ENCODE measurements around the gene FBLN5. TPM values are rescaled to one million over a fixed set of nuclear protein-coding genes. Genes with fewer than 3 reads are reported as not detected.
"Not testable (repeated sequence)": the region's sequence is repeated elsewhere in the genome, so short reads cannot be mapped to it uniquely, and the experiment has no call there.

The FBLN5 gene
- total RNA-seq, 1 donor from 2014 or later = 1.1 TPM

DNA sequence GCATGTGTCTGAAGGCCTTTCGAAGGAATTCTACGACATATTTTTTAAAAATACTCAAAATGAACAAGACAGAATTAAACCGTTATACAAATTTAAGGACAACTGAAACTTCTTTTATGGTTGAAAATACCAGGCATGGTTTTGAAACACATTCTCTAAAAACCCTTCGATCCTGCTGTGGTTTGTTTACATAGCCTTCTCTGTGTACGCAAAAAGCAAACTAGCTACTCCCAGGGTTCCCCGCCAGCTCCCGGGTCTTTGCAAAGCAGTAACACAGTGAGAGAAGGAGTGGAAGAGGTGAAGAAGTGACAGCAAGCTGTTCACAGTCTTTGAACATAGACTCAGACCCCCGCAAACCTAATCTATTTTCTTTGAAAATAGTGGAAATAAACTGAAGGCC is 77.9 kb downstream of the FBLN5 start:
- DNase-seq (ENCODE audit: extremely low read depth, low read depth, low spot score) = no peak

DNA sequence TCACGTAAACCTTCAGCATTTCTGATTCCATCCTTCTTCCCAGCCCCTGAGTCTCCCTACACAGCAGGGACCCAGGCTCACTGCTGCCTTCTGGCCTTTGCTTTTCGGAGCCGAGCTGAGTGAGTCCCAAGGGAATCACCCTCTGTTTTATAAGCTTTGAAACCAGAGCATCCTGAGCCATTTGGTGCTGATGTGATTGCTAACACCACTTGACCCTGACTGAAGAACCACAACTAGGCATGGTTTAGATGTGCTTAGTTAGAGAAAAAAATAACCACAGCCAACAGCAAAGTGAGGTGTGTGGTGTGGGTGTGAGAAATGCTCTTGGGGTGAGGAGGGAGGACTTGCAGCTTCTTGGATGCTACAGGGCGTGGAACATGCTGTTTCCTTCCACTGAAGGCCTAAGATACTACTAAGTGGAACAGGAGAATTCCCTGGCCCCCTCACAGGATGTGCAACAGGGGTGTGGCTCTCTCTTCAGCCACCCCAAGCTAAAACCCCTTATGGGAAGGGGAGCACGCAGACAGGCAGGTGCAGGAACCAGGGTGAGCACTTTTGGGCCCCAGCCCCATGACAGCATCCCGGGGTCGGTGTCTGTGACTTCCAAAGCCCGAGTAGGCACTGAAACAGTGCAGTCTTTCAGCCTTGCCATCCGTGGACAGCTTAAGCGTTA is 80.0 kb downstream of the FBLN5 start, which contains the start of gene TC2N:
Gene TC2N (minus strand): TSS at position 221 of the 673 bp plus-strand sequence. CDS start 53,767 bp downstream, outside the sequence.
- no peak for DNase-seq (ENCODE audit: extremely low read depth, low read depth, low spot score)

DNA sequence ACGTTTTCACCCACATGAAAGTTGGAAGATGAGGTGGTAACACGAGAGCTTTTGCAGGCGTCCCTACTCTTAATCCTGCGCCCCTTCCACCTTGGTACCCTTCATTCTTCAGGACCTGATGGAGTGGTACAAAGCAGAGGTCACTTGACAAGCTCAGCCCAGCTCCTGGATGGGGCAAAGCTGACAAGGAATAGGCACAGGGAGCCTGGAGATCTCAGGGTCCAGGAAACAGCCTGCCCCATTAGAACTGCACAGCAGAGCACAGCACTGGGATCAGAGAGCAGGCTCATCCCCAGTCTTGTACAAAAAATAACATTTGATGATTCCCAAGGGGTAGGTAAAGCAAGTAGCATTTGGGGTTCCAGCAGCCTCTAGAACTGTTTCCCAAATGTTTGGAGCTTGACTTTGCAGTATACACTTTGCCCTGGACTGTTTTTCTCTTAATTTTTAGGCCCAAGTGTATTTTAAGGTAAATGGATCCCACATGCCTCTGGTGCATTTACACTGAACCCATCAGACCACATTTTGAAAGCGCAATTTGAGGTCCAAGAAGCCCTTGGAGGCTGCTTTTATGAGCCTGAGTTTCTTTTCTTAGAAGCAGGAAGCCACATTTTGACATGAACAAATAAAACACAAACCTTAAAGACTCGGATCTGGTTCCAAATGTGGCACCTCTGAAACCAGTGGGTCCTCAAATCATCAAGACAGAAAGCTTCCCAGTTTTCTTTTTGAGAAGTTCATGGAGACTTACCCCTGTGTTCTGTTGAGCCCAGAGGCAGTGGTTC is 80.8 kb downstream of the FBLN5 start:
- DNase-seq (ENCODE audit: extremely low read depth, low read depth, low spot score) = no peak

DNA sequence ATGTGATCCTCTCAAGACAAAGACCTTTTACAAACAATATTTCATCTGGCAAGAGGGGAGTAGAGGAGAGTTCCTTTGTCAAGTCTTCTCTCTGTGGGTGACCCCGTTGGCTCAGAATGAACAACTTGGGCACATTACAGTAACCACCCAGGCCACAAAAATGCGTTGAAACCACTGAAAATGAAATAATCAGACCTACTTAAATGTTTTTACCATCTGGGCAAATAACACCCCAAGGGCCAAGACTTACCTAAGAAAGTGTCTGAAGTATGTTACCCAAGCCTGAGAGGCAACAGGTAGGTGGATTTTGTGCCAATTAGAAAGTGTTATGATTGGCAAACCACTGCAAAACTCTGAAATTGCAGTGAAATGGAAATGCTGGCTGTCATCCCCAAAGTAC is 81.4 kb downstream of the FBLN5 start:
- no peak for DNase-seq (ENCODE audit: extremely low read depth, low read depth, low spot score)

DNA sequence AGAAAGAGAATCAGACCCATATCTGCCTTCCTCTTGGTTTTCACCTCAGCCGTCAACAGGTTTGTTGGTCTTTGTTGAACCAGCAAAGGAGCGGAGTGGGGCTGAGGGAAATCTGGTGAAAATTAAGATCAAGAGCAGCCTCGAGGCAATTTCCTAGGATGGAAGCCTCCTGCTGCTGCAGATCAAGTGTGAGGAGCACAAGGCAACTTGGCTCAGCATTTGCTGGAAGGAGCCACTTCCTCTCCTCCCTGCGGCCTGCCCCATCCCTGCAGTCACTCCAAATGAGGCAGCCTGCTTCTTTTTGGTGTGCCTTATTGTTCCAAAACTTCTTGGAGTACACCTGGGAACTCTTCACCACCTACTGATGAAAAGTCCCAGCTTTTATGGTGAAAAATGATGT is 85.1 kb downstream of the FBLN5 start:
- DNase-seq (ENCODE audit: extremely low read depth, low read depth, low spot score) = no peak

DNA sequence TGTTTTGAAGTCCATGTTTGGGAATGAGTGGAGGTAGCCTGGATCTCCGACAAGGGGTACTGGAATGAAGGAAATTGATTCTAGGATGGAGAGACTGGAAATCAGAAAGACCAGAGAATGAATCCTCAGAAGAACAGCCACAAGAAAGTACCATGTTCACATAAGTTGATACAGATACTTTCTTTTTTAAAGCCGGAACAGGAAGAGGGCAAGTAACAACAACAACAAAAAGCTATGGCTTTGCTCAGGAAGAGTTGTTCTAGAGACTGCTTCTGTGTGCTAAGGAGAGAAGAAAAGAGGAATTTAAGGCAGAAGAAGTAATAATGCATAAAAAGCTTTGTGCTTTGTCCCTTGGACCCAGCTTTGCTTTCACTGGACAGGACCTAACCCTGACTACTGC is 86.4 kb downstream of the FBLN5 start:
- no peak for DNase-seq (ENCODE audit: extremely low read depth, low read depth, low spot score)

DNA sequence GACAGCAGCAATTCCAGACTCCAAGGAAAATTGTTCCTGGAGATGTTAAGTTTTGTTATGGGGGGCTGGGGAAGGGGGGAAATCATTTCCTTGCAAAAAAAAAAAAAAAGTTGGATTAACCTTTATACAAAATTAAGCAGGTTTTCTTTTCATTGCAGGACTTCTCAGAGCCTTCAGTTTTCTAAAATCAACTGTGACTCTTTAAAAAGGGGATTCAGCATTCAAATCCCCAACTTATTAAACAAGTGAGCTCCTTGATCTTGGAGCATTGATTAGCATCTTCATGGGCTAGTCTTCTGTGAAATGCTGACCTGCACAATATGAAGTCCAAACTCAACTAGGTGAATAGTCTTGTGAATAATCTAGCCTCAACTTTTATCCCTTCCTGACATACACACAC is 87.3 kb downstream of the FBLN5 start:
- no peak for DNase-seq (ENCODE audit: extremely low read depth, low read depth, low spot score)

DNA sequence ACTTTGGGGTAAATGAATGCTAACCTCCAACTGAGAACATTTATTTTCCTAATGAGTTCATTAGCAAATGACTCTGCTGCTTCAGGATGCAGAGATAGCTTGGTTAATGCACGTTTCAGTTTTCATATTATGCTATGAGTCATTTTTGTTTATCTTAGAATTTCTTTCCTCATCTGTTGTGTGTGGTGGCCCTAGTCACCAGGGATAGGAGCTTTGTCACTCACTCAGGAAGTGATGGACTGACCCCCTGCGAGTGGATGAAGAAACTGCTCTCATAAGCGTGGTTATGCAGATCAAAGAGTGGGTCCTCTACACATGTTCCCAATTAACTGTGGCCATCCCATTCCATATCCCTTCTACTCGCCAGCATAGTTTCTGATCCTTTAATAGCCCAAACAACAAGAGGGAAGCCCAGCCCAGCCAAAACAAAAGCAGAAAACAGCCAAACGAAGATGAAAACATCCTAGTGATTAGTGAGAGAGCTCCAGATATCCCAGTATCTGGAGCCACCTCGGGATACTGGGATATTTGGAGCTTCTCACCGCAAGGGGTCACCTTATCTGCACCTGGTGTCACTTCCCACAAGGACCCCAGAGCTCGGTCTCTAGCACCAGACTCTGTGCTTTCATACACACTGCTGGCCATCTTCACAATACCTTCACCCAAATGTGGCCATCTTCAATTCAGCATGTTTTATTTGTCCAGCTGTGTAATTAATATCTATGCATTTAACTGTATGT is 88.8 kb downstream of the FBLN5 start:
- DNase-seq (ENCODE audit: extremely low read depth, low read depth, low spot score) = no peak

DNA sequence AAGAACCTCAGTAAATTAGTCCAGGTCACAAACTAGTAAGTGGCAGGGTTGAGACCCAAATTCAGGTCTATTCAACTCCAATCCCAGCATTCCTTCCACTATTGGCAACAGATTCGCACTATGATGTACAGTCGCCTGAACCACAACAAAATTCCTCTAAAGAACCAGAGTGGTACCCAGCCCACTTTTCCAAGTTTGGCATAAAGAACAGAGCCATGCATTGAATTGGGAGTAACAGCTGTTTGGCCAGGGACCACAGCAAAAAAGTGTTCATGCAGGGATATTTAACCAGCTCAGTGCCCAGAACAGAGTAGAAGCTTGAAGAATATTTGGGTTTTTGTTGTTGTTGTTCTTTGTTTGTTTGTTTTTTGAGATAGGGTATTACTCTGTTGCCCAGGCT is 89.9 kb downstream of the FBLN5 start:
- no peak for DNase-seq (ENCODE audit: extremely low read depth, low read depth, low spot score)

DNA sequence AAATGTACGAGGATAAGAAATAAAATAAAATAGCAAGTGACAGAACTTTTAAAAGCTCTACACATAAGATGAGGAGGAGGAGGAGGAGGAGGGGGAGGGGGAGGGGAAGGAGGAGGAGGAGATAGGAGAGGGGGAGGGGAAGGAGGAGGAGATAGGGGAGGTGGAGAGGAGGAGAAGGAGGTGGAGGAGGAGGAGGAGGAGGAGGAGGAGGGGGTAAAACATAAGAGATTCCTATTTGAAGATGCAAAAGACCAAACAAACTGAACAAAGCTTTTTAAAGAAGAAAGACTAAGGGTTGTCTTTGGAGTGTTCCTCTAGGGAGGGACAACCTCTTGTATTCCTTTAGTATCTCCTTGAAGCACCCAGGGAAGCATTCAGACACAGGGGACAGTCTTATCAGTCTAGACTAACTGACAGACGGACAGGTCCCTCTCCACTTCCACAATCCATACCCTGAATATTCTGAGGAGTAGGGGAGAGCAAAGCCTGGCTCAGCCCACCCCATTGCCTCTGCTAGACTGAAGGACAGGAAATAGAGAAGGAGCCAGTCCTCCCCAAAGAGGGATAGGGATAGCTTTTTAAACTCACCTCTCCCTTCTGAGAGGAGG is 93.1 kb downstream of the FBLN5 start:
- no peak for DNase-seq (ENCODE audit: extremely low read depth, low read depth, low spot score)

DNA sequence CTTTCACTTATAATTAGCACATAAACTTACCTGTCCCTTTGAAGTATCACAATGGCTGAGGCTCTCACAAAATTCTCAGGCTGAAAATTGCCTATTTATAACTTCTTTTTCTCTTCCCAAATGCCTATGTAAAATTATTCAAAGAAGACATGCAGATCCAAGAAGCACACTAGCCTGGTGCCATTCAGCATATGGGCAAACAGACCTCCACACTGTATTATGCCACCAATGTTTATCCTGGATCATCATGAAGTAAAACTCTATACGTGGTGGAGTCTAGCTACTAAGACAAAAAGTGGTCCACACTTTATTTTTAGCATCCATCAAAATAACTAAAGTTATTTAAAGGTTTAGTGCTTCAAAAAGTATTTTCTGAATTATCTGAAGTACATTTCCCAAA is 95.9 kb downstream of the FBLN5 start:
- DNase-seq (ENCODE audit: extremely low read depth, low read depth, low spot score) = no peak

DNA sequence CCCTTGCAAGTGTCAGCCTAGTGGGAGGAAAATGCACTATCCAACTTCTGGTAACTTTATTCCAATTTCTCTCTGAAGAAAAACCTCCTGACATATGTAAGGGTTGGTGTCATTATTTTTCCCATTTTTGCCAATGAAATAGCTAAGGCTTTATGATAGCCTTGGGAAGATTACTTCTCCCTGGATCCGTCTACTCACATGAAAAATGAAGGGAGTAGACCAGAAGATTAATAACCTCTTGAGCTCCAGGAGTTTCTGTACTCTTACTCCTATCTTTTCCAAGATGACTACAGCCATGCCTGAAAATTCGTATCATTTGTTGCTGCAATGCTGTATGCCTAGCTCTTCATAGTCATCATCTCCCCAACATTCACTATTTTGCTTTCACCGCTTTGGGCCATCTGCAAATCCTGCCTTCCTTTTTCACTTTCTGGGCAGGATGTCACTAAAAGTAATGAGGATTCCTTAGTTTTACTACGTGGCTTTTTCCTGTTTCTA is 98.9 kb downstream of the FBLN5 start:
- no peak for DNase-seq (ENCODE audit: extremely low read depth, low read depth, low spot score)

DNA sequence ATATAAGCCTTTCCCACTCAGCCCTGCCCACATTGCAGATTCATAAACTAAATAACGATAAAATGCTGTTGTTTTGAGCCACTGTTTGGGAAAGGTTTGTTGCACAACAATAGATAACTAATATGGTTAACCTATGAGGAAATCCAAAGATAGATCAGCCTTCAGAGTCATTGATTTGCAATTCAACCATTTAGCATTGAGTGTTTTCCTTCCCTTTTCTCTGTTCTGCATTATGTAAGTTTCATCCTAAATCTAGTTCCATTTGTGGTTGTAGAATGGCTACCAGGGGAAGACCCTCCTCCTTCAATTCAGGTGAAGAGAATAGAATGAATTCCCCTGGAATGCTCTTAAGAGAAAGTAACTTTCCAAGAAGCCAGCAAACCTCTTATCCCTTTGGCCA is 99.8 kb downstream of the FBLN5 start:
- DNase-seq (ENCODE audit: extremely low read depth, low read depth, low spot score) = no peak

DNA sequence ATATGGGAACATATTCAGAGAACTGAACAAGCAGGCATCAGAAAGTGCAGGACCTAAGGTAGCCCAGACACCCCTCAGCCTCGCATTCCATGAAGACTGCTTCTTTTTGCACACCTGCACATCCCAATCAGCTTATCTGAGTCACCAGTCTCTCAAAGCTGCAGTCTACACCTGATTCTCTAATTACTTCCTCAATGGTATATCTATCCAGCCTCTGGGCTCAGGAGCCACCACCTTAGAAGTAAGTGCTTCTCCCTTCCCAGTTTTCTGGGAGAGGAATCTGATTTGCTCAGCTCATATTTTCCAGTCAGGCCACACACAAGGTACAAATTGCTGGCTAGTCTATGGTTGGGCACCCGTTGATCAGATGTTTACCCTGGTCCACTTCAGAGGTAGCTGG is 101.8 kb downstream of the FBLN5 start:
- DNase-seq (ENCODE audit: extremely low read depth, low read depth, low spot score) = no peak

DNA sequence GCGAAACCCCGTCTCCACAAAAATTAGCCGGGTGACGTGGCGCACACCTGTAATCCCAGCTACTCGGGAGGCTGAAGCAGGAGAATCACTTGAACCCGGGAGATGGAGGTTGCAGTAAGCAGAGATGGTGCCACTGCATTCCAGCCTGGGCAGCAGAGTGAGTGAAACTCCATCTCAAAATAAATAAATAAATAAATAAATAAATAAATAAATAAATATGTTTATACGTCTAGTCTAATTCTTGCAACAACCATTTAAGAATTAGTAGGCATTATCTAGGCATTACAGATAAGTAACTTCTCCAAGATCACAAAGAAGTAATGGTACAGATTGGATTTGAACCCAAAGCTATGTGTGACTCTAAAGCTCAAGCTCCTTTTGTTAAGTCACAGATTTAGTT is 102.4 kb downstream of the FBLN5 start:
- not testable (repeated sequence) for DNase-seq (ENCODE audit: extremely low read depth, low read depth, low spot score)

DNA sequence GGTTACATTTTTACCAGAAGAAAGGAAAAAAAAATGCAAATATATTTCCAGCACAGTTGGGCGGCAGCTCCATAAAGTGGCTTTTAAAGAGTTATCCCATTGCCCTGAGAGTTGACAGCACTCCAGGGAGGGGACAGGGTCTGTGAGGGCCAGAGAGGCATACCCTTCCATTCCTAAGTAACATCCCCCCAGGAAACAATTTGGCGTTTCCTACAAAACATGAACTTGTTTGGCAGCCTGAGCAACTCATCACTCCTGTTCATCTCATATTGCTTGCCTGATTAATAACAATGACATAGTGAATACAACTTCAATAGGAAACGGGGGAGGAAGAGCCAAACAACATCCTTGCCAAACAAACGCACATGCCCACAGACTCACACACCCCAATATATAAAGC is 103.5 kb downstream of the FBLN5 start:
- no peak for DNase-seq (ENCODE audit: extremely low read depth, low read depth, low spot score)

DNA sequence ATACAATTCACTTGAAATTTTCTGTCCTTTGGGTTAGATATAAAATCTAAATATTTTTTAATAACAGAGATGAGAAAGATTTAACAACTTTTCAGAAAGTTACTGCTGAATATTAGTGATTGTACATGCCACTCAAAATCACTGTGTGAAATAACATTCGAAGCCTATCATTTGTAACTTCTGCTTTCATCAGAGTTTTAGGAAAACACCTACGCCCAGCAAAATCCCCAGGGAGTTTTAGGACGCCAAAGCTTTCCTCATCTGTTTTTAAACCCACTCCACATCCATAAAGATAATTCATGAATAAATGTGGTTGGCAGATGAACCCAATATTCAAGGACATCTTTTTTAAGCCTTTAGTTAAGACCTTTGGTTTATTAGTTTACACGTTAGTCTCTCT is 104.1 kb downstream of the FBLN5 start:
- DNase-seq (ENCODE audit: extremely low read depth, low read depth, low spot score) = no peak

DNA sequence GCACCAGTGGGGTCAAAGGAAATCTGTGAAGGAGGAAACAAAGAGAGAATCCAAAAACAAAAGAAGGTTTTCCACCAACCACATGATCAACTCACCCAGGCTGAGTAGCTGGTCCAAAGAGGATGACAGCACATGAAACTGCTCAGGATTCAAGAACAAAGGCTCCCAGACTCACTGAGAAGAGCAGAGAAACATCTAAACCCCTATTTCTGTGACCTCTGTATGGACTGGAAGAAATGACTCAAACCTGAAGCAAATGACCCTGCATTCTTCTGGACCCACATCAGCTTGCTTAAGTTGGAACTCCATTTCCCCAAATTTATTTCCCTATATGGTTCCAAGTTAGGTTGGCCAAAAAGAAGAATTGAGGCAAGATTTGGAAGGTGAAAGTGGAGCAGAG is 106.4 kb downstream of the FBLN5 start:
- DNase-seq (ENCODE audit: extremely low read depth, low read depth, low spot score) = no peak

DNA sequence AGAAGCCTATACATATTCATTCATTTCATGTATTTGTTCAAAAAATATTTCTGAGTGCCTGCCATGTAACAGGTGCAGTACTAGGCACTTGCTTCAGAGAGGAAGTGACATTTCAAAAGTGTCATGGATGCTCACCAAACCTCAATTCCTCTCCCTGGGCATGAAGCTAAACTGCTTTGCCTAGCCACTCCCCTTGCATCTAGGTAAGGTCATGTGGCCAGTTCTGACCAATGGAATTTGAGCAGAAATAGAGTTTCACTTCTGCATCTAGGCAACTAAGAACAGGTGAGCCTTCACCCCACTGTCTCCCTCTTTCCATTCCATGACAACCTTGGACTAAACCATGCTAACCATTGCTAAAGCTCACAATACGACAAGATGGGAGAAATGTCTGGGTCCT is 107.7 kb downstream of the FBLN5 start:
- DNase-seq (ENCODE audit: extremely low read depth, low read depth, low spot score) = no peak

DNA sequence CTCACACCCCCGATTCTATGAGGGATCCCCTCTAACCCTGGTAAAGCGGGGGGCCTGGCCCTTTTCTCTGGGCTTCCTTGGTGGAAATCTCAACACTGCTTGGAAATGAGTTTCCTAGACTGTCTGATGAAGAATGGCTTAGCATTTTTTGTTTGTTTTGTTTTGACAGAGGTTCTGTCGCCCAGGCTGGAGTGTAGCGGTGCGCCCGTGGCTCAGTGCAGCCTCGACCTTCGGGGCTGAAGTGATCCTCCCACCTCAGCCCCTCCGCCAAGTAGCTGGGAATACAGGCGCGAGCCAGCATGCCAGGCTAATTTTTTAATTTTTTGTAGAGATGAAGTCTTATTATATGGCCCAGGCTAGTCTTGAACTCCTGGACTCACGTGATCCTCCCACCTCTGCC is 110.4 kb downstream of the FBLN5 start:
- no peak for DNase-seq (ENCODE audit: extremely low read depth, low read depth, low spot score)
